Neural progenitor cell (in vitro differentiated cells): ENCODE data around the gene FUT7.

Experiments
- CTCF ChIP-seq: fragments of 200-600 bp; sonication (generic); IDR thresholded peaks from 2 replicates; pipeline ENCODE4 v1.5.1; 2017; ENCODE audit warnings: antibody characterized with exemption, mild to moderate bottlenecking
- EZH2 ChIP-seq: fragments of 200-600 bp; sonication (generic); IDR thresholded peaks from 2 replicates; pipeline ENCODE4 v1.6.1; 2017; ENCODE audit warnings: antibody characterized with exemption, mild to moderate bottlenecking, moderate library complexity
- EZH2phosphoT487 ChIP-seq: fragments of 200-600 bp; sonication (generic); IDR thresholded peaks from 2 replicates; pipeline ENCODE4 v1.6.1; 2017; ENCODE audit warnings: antibody characterized with exemption

GRCh38 chr9:137021979-137022661, 9.8 kb downstream of the FUT7 start:
- no peak for TF ChIP-seq CTCF
- no peak for TF ChIP-seq EZH2phosphoT487
- TF ChIP-seq EZH2, result no peak
